Measurements from ENCODE around the gene DPF1. TPM values are rescaled to one million over a fixed set of nuclear protein-coding genes. Genes with fewer than 3 reads are reported as not detected.

The DPF1 gene
- total RNA-seq, 1 donor from 2014 or later, result 12.6 TPM

GRCh38 chr19:38208571-38208970, 15.5 kb downstream of the DPF1 start:
- no peaks in the 10 kb centered on the region for H3K36me3 Mint-ChIP-seq
- H3K27me3 Mint-ChIP-seq, result peaks cover 17% of the 10 kb centered on the region
- no peak for TF ChIP-seq CTCF (conservative IDR thresholded peaks at IDR 0.05)
- no peak for DNase-seq (ENCODE audit: extremely low spot score, unreplicated experiment)
- H3K27ac Mint-ChIP-seq, result no peak overlapping the region
- H3K4me1 Mint-ChIP-seq (ENCODE audit: unreplicated experiment), result peaks cover 12% of the 10 kb centered on the region
- no peaks in the 10 kb centered on the region for H3K9me3 Mint-ChIP-seq
- H3K4me3 Mint-ChIP-seq, result no peak overlapping the region

GRCh38 chr19:38207543-38207942, 16.5 kb downstream of the DPF1 start:
- DNase-seq (ENCODE audit: extremely low spot score, unreplicated experiment), result no peak
- Mint-ChIP-seq H3K36me3 (peaks cover 4% of the 10 kb centered on the region), H3K4me3 (no peak overlapping the region), H3K4me1 (ENCODE audit: unreplicated experiment) (peaks cover 16% of the 10 kb centered on the region), H3K9me3 (no peaks in the 10 kb centered on the region), H3K27me3 (peaks cover 17% of the 10 kb centered on the region), H3K27ac (no peak overlapping the region)
- TF ChIP-seq CTCF (conservative IDR thresholded peaks at IDR 0.05), result no peak

GRCh38 chr19:38206928-38207327, 17.1 kb downstream of the DPF1 start:
- no peak for DNase-seq (ENCODE audit: extremely low spot score, unreplicated experiment)
- peaks cover 17% of the 10 kb centered on the region for H3K4me1 Mint-ChIP-seq (ENCODE audit: unreplicated experiment)
- no peak overlapping the region for H3K4me3 Mint-ChIP-seq
- no peak for TF ChIP-seq CTCF (conservative IDR thresholded peaks at IDR 0.05)
- H3K9me3 Mint-ChIP-seq, result no peaks in the 10 kb centered on the region
- H3K27me3 Mint-ChIP-seq, result peaks cover 17% of the 10 kb centered on the region
- peaks cover 5% of the 10 kb centered on the region for H3K36me3 Mint-ChIP-seq
- no peak overlapping the region for H3K27ac Mint-ChIP-seq

GRCh38 chr19:38206006-38206745, 17.8 kb downstream of the DPF1 start:
- H3K36me3 Mint-ChIP-seq, result peaks cover 9% of the 10 kb centered on the region
- peaks cover 17% of the 10 kb centered on the region for H3K4me1 Mint-ChIP-seq (ENCODE audit: unreplicated experiment)
- DNase-seq (ENCODE audit: extremely low spot score, unreplicated experiment), result no peak
- peaks cover 17% of the 10 kb centered on the region for H3K27me3 Mint-ChIP-seq
- no peak overlapping the region for H3K27ac Mint-ChIP-seq
- TF ChIP-seq CTCF (conservative IDR thresholded peaks at IDR 0.05), result no peak
- no peaks in the 10 kb centered on the region for H3K9me3 Mint-ChIP-seq
- H3K4me3 Mint-ChIP-seq, result no peak overlapping the region

GRCh38 chr19:38204728-38205127, 19.3 kb downstream of the DPF1 start:
- TF ChIP-seq CTCF (conservative IDR thresholded peaks at IDR 0.05), result no peak
- Mint-ChIP-seq H3K36me3 (peaks cover 9% of the 10 kb centered on the region), H3K4me1 (ENCODE audit: unreplicated experiment) (peaks cover 10% of the 10 kb centered on the region), H3K27me3 (peaks cover 9% of the 10 kb centered on the region), H3K4me3 (no peak overlapping the region), H3K9me3 (no peaks in the 10 kb centered on the region), H3K27ac (no peak overlapping the region)
- no peak for DNase-seq (ENCODE audit: extremely low spot score, unreplicated experiment)

All from type B pancreatic cell (in vitro differentiated cells).